ENCODE results near the gene ARHGEF19. TPM values are rescaled to one million over a fixed set of nuclear protein-coding genes. Genes with fewer than 3 reads are reported as not detected.
A peak's percentile ranks its signal among the peaks of the same experiment; 100 is the strongest.
"Not testable (repeated sequence)": the region's sequence is repeated elsewhere in the genome, so short reads cannot be mapped to it uniquely, and the experiment has no call there.

The ARHGEF19 gene
- total RNA-seq, 1 experiment from 2014 or later: 7.7 TPM

DNA sequence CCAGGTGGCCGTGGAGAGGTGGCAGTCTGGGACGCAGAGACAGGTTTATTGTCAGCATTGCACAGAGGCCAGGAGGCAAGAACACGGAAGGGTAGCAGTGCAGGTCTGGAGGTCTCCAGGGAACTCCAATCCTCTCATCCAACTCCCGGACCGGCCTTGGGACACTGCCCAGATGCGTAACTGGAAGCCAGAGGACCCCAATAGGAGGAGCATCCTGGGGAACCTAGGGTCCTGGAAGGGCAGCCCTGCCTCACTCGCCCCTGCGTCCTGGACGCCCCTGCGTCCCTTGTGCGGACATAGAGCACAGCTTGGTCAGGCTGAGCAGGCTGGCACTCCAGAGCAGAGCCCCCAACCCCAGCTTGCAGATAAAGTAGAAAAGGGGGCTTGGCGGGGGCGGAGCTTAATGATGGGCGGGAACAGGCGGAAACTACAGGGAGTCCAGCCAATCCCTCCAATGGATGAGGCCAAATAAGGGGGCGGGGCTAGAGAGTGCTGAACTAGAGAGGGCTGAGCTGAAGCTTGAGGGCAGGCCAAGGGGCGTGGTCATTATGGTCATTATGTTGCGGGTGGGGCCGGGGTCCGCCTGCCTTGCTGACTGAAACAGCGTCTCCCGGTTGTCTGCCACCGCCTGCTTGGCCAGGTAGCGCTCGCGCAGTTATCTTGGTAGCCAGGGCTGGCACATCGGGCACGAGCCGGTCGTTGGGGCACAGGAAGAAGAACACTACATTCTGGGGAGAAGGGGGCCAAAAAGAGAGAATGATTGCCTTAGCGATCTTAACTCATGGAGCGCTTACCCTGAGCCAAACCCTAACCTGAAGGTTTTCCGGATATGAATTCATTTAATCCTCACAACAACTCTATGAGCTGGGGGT, 3.7 kb upstream of the ARHGEF19 start:
- Mint-ChIP-seq H3K27me3 (ENCODE audit: insufficient read depth, unreplicated experiment) (peaks cover 1% of the 10 kb centered on the region), H3K9me3 (ENCODE audit: unreplicated experiment) (peaks cover 5% of the 10 kb centered on the region), H3K4me1 (ENCODE audit: low read depth, unreplicated experiment) (peaks cover 7% of the 10 kb centered on the region), H3K36me3 (ENCODE audit: insufficient read depth, unreplicated experiment) (peaks cover 6% of the 10 kb centered on the region), H3K27ac (ENCODE audit: unreplicated experiment) (no peak overlapping the region), H3K4me3 (ENCODE audit: unreplicated experiment) (peak overlapping the region; percentile 79)
- peak overlapping the region; percentile 51 for H3K4me3 ChIP-seq (ENCODE audit: low read depth, low read length)
- intact Hi-C loops (cut with micrococcal nuclease; ENCODE audit: unreplicated experiment): no loop called here
- peak; percentile 71 to 87 for DNase-seq
- H3K36me3 ChIP-seq (ENCODE audit: control insufficient read depth, insufficient read depth, low read length): no peaks in the 10 kb centered on the region
- ChIA-PET CTCF (interaction anchor here (1.6 to 2.7 kb wide), 3 partner anchors 10 to 143 kb away, joined by 6 to 11 read pairs (median 6); partner anchors contain the start of gene FAM131C), POLR2A (interaction anchor here (0.6 to 2.2 kb wide), 2 partner anchors 10 to 424 kb away, joined by 3 to 28 read pairs; no protein-coding TSS in a partner anchor)
- peaks cover 12% of the 10 kb centered on the region for H3K4me1 ChIP-seq
- H3K9me3 ChIP-seq: no peaks in the 10 kb centered on the region
- no peak for TF ChIP-seq CTCF (IDR thresholded peaks at IDR 0.05; ENCODE audit: insufficient read depth in 1 of 2, low read depth in 1 of 2, low read length in 1 of 2, severe bottlenecking in 1 of 2, unreplicated experiment in 1 of 2)
- BruUV-seq (replicated peaks): no TSS peak
- H3K27me3 ChIP-seq (replicated peaks; ENCODE audit: control insufficient read depth, insufficient read depth, low read length): no peaks in the 10 kb centered on the region

DNA sequence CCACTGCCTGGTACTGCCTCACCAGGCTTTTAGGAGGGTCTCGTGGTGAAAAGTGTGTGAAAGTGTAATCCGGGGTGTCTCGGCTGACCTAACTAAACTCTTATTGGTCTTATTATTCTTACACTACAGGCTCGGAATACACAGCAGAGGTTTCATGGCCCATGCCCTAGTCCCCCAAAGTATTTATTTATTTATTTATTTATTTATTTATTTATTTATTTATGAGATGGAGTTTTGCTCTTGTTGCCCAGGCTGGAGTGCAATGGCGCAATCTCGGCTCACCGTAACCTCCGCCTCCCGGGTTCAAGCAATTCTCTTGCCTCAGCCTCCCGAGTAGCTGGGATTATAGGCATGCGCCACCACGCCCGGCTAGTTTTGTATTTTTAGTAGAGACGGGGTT, 2.8 kb upstream of the ARHGEF19 start:
- intact Hi-C loops (cut with micrococcal nuclease; ENCODE audit: unreplicated experiment); H3K27me3 Mint-ChIP-seq (ENCODE audit: insufficient read depth, unreplicated experiment); CTCF ChIA-PET: not testable (repeated sequence)

DNA sequence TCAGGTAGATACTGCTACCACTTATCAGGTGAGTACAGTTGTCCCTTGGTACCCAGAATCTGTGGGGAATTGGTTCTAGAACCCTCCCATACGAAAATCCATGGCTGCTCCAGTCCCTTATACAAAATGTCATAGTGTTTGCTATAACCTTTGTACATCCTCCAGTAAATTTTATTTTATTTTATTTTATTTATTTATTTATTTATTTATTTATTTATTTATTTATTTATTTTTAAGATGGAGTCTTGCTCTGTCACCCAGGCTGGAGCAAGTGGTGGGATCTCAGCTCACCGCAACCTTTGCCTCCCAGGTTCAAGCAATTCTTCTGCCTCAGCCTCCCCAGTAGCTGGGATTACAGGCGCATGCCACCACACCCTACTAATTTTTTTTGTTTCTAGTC, 1.1 kb upstream of the ARHGEF19 start:
- H3K36me3 Mint-ChIP-seq (ENCODE audit: insufficient read depth, unreplicated experiment); DNase-seq; H3K9me3 Mint-ChIP-seq (ENCODE audit: unreplicated experiment); H3K27me3 ChIP-seq (replicated peaks; ENCODE audit: control insufficient read depth, insufficient read depth, low read length); H3K4me3 ChIP-seq (ENCODE audit: low read depth, low read length); H3K9me3 ChIP-seq; BruUV-seq (replicated peaks); H3K4me3 Mint-ChIP-seq (ENCODE audit: unreplicated experiment); H3K4me1 Mint-ChIP-seq (ENCODE audit: low read depth, unreplicated experiment); H3K27ac Mint-ChIP-seq (ENCODE audit: unreplicated experiment); H3K27me3 Mint-ChIP-seq (ENCODE audit: insufficient read depth, unreplicated experiment); intact Hi-C loops (cut with micrococcal nuclease; ENCODE audit: unreplicated experiment); CTCF ChIA-PET; H3K36me3 ChIP-seq (ENCODE audit: control insufficient read depth, insufficient read depth, low read length); POLR2A ChIA-PET: not testable (repeated sequence)
- H3K4me1 ChIP-seq: peaks cover 12% of the 10 kb centered on the region

More for the DNA sequence above, 2.8 kb upstream of the ARHGEF19 start:
- H3K9me3 Mint-ChIP-seq (ENCODE audit: unreplicated experiment); H3K36me3 ChIP-seq (ENCODE audit: control insufficient read depth, insufficient read depth, low read length); H3K9me3 ChIP-seq; DNase-seq; H3K36me3 Mint-ChIP-seq (ENCODE audit: insufficient read depth, unreplicated experiment); H3K4me3 ChIP-seq (ENCODE audit: low read depth, low read length); H3K27me3 ChIP-seq (replicated peaks; ENCODE audit: control insufficient read depth, insufficient read depth, low read length); POLR2A ChIA-PET; H3K27ac Mint-ChIP-seq (ENCODE audit: unreplicated experiment); H3K4me1 Mint-ChIP-seq (ENCODE audit: low read depth, unreplicated experiment); H3K4me3 Mint-ChIP-seq (ENCODE audit: unreplicated experiment); BruUV-seq (replicated peaks): not testable (repeated sequence)
- H3K4me1 ChIP-seq: peaks cover 12% of the 10 kb centered on the region

- no peak for TF ChIP-seq CTCF (IDR thresholded peaks at IDR 0.05; ENCODE audit: insufficient read depth in 1 of 2, low read depth in 1 of 2, low read length in 1 of 2, severe bottlenecking in 1 of 2, unreplicated experiment in 1 of 2)
- peaks cover 7% of the 10 kb centered on the region for H3K4me1 Mint-ChIP-seq (ENCODE audit: low read depth, unreplicated experiment)
- Histone ChIP-seq H3K27me3 (replicated peaks; ENCODE audit: control insufficient read depth, insufficient read depth, low read length) (no peaks in the 10 kb centered on the region), H3K4me1 (peaks cover 12% of the 10 kb centered on the region), H3K9me3 (no peaks in the 10 kb centered on the region), H3K36me3 (ENCODE audit: control insufficient read depth, insufficient read depth, low read length) (no peaks in the 10 kb centered on the region), H3K4me3 (ENCODE audit: low read depth, low read length) (no peak overlapping the region)
- ChIA-PET POLR2A (interaction anchor here (0.5 kb wide), 1 partner anchor 28 kb away, joined by 5 read pairs; no protein-coding TSS in a partner anchor), CTCF (no interaction called here)
- no TSS peak for BruUV-seq (replicated peaks)
- no peak for DNase-seq
- H3K36me3 Mint-ChIP-seq (ENCODE audit: insufficient read depth, unreplicated experiment): peaks cover 6% of the 10 kb centered on the region
- intact Hi-C loops (cut with micrococcal nuclease; ENCODE audit: unreplicated experiment): no loop called here
- no peak overlapping the region for H3K27ac Mint-ChIP-seq (ENCODE audit: unreplicated experiment)
- H3K27me3 Mint-ChIP-seq (ENCODE audit: insufficient read depth, unreplicated experiment): no peaks in the 10 kb centered on the region
- H3K9me3 Mint-ChIP-seq (ENCODE audit: unreplicated experiment): no peaks in the 10 kb centered on the region
- H3K4me3 Mint-ChIP-seq (ENCODE audit: unreplicated experiment): no peak overlapping the region
Measured at GRCh38 chr1:16213013-16213412, 561 bp upstream of the ARHGEF19 start.
